NCI-H748 (cell line): ENCODE data around the gene SLX4.

Experiments
- DNase-seq: peaks from one replicate; lab custom pipeline; 2025; ENCODE audit not compliant: unreplicated experiment; lab: John Stamatoyannopoulos, UW

The SLX4 gene

DNA sequence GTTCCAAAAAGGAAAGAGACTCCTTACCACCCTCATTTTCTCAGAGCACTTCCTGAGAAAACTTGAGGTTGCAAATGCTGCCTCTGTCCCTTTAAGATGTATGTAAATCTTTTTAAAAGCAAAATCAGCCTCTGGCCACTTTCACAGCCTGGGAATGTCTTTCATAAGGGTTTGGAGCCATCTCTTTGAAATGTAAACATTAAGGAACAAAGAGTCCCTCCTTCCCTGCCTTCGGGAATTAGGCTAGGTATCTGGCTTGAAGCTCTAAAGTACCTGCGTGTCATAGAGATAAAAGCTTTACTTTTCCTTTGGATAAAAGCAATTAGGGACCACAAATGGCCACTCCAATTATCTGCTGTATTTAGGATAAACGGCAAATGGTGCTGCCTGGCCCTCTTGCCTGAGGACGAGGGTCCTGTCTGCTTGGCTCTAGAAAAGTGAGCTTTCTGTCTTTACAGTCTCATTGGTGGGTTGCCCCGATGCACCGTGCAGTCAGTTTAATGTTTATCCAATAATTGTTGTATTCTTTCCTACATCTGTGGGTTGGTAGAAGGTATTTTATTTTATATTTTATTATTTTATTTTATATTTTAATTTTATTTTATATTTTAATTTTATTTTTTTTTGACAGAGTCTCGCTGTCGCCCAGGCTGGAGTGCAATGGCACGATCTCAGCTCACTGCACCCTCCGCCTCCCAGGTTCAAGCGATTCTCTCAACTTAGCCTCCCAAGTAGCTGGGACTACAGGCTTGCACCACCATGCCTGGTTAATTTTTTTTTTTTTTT is 58.1 kb downstream of the SLX4 start:
- peak; percentile 85 for DNase-seq

DNA sequence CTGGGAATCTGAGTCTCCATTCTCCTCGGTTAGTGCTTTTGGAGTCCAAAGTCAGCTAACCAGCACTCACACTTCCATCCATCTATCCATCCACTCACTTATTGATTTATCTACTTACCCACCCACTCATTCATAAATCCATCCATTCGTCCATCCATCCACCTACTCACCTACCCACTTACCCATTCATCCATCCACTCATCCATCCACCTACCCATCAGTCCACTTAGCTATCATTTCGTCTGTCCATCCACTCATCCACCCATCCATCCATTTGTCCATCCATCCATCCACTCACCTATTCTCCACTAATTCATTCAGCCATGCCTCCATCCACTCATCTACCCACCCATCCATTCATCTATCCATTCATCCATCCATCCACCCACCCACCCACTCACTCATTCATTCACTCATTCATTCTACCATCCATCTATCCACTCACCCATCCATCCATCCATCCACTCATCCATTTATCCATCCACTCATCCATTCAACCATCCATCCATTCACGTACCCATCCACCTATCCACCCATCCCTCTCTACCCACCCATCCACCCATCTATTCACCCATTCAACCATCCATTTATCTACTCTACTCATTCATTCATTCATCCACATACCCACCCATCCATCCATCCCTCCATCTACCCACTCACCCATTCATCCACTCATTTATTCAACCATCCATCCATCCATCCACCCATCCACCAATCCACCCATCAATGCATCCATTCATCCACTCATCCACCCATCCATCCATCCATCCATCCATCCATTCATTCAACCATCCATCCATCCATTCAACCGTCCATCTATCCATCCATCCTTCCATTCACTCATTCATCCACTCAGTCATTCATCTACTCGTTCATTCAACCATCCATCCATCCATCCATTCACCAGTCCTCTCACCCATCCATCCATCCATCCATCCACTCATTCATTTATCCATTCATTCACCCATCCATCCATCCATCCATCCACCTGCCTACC is 60.3 kb downstream of the SLX4 start:
- DNase-seq: no peak

DNA sequence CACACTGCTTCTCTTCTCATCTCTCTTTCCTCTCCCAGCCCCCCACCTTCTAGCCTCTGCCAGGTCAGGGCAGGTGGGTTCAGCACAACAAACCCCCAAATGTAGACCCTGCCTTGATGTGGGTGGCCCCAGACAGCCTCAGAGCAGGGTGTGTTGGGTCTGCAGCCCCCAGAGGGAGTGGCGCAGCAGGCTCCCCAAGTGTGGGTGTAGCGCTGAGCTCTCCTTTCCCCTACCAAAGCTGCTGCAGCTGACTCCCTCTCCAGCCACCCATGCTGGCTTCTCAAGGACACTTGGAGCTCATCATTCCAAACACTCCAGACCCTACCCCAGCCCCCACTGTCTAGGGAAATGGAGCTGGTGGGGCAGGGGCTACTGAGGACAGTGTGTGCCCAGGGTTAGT is 61.5 kb downstream of the SLX4 start:
- no peak for DNase-seq

DNA sequence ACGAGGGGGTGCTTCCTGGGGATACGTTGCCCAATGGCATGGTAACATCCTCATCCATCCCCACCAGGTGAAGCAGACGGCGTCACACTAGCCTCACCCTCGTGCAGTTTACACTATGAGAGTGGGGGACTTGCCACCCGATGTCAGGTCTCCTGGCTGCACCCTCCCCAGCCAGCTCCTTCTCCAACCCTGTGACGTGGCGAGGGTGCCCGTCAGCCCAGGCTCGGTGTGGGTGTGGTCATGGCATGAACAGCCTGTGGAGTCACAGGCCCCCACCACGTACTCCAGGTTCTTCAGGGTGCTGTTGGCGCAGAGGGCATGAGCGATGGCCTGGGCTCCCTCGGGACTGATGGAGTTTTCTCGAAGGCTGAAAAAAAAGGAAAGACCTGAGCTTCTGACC is 62.5 kb downstream of the SLX4 start:
- DNase-seq: no peak

DNA sequence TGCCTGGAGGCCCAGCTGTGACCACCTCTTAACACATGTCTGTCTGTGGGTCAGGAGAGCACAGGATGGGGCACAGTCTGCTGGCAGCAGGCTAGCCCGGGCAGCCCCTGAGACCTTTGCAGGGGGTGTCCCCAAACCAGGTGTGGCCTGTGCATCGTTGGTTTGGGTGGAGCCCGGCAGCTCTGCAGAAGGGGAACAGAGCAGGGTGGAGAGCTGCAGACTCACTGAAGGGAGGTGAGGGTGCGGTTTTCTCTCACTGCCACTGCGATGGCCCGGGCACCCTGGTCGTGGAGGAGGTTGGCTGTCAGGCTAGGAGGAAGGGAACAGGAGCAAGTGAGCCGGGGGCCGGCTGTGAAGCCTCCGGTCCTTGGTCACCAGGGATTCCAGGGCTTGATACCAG is 63.0 kb downstream of the SLX4 start:
- no peak for DNase-seq

DNA sequence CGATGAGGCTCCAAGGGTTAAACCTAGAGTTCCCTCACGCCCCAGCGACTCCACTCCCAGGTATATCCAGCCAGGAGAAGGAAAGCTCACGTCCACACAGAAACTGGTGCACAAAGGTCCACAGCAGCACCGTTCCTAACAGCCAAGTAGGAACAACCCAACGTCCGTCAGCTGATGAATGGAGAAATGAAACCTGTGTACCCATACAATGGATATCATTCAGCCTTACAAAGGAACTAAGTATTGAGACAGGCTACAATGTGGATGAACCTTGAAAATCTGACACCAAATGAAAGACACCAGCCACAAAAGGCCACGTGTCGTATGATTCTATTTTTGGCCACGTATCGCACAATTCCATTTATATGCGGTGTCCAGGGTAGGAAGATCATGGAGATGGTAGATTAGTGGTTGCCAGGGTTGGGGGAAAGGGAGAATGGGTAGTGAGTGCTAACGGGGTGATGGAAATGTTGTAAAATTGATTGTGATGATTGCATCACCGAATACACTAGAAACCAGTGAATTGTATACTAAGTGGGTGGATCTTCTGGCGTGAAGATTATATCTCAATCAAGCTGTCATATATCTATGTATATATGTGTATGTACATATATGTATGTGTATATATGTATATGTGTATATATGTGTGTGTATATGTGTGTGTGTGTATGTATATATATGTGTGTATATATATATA is 64.3 kb downstream of the SLX4 start:
- DNase-seq: no peak

DNA sequence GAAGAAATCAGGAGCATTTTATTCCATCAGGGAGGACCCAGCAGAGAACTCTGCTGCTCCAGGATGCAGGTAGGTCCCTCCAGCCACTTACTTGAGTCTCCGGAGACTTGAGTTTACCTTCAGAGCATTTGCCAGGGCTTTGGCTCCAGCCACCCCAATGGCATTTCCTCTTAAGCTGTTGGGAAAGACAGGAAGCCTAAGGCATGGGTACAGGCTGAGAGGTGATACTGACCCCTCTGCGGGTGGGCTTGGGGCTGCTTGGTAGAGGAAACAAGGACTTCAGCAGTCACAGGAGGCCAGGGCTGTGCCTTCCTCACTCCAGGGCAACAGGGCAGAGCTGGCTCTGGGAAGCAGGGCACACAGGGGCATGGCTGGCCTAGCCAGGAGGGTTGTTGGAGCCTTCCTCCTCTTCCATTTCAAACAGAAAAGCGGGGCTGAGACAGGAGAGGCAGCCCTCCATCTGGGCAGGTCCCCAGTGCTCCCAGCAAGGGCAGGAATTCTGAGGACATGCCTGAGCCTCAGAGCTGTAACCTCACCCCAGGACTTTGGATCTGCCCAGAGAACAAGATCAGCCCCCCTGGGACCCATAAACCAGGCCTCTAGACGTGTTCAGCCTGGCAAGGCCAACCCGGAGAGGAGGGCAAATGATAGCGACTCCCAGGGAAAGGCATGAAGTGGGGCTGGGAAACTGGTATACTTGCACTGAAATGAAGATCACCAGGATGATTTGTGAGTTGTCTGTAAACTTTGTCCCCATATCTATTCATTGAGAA is 68.6 kb downstream of the SLX4 start:
- no peak for DNase-seq

DNA sequence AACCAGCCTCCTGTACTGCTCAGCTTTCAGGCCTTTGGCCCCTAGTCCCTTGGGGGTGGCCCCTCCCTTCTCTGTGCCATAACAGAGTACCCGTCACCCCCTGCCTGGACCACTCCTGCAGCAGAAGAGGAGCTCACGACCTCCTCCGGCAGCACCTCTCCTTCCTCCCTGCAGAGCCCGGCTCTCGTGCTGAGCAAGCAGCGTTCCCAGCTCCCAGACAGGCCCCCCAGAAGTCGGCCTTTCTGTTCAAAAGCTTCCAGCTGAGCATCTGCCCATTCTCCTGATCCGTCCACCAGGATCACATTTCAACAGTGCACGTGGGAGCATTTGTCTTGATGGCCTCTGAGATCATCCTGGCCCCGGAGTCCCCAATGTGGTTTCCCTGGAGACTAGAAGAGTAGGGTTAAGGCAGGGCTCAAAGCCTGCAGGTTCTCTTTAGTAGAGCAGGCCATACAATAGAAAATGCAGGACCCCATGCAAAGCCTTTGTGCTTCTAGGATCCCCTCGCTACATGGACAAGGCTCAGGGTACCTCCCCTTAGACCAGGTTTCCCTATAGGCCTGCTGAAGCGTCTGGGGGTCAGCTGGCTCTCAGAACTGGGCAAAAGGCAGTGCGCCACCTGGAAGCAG is 69.8 kb downstream of the SLX4 start:
- DNase-seq: no peak

DNA sequence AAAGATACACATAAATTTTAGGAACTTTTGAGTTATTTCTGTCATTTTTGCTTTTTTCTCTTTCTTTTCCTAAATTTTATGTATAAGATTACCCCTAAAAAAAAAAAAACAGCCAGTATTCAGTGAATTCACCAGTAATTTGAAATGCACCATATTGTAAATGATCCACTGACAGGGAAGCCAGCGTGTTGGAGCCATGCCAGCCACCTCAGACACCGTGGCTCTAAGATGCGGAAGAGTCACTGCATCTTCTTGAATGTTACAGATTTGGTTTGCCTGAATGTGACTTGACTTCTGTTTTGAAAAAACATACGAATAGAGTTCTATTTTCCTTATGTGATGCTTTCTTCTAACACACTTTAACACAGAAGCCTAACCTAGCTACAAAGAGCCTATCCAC is 73.2 kb downstream of the SLX4 start:
- DNase-seq: no peak

DNA sequence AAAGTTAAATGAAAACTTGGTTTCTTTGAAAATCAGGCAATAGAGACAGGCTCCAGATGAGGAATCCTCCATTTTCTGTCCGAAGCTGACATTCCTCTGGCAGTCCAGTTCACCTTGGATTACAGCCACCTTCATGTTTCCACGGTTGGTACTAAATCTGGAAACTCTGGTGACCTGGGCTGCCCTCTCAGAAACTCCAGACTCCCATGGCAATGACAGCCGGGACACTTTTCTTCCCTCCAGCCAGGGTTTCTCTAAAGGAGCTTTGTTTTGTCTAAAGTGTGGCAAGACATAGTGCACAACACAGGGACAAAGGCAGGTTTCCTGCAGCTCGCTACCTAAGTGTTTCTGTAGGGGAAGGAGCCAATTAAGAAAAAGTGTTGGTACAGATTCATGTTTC is 74.6 kb downstream of the SLX4 start:
- DNase-seq: no peak

DNA sequence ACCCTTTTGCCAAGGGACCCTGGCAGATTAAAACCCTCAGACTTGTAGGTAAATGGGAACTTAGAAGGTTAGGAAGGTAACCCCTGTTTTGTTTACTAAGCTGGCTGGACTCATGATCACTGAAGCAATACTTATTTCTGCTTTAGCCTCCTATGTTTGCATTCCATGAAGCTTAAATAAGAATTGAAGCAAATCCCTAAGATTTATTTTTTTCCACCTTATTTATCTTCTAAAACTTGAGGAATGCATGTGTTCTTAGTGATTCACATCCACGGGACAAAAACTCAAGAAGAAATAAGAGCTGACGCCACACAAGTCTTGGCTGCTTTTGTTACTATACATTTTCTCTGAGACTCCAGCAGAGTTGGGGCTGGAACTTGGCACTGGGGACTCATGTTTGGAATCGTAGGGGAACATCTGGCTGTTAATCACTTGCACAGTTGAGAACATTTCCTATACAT is 75.1 kb downstream of the SLX4 start:
- DNase-seq: no peak

DNA sequence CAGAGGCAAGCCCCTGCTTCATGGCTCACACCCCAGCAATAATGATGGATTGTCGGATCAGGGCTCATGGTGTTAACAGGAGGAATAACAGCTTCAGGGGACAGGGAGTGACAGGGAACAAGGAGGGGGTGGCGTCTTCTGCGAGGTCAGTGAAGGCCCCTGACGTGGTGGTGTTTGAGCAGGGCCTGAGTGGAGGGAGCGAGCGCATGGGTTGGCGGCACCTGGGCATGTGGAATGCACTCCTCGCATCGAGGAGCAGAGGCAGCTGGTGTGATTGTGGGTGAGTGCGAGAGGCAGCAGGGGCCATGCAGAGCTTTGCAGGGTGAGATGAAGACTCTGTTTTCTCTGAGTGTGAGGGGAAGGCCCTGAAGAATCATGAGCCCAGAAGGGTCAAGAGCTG is 77.3 kb downstream of the SLX4 start:
- no peak for DNase-seq

DNA sequence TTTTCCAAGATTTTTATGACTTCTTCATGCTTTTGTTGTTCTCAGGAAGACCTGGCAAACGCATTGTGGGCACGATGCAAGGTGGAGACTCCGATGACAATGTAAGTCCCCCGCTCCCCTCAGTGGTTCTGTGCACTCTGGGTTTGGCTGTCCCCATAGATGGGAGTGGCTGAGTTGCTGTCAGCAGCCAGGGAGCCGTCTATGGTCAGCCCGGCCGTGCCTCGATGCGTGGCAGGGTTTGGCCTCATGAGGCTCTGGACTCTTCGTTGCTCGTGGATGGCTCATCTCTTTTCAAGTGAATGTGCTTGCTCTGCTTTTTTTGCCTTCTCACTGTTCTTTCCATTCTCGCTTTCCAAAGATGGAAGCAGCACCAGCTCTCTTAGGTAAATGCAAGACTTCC is 78.7 kb downstream of the SLX4 start:
- no peak for DNase-seq
